Smooth muscle cell (in vitro differentiated cells): ENCODE results near the gene NUP62. TPM values are rescaled to one million over a fixed set of nuclear protein-coding genes. Genes with fewer than 3 reads are reported as not detected.
A peak's percentile ranks its signal among the peaks of the same experiment; 100 is the strongest.

ENCODE experiments used
- DNase-seq: peaks from one replicate; lab custom pipeline; 2025; ENCODE audit not compliant: unreplicated experiment; lab: John Stamatoyannopoulos, UW
- H2AFZ ChIP-seq: fragments of 200-600 bp; sonication (generic); 2 replicates; pipeline ENCODE4 v1.6.0; 2016; ENCODE audit warnings: antibody characterized with exemption, low read depth, mild to moderate bottlenecking
- H3F3A ChIP-seq: fragments of 200-600 bp; sonication (generic); 2 replicates; pipeline ENCODE4 v1.6.0; 2017; ENCODE audit warnings: antibody characterized with exemption, low read depth
- H3K27ac ChIP-seq: fragments of 200-600 bp; sonication (generic); 2 replicates; pipeline ENCODE4 v1.5.1; 2016; ENCODE audit warnings: low read depth, mild to moderate bottlenecking
- H3K27me3 ChIP-seq: fragments of 200-600 bp; sonication (generic); 2 replicates; pipeline ENCODE4 v1.6.1; 2016; ENCODE audit warnings: low read depth, mild to moderate bottlenecking
- H3K36me3 ChIP-seq: fragments of 200-600 bp; sonication (generic); 2 replicates; pipeline ENCODE4 v1.5.1; 2016; ENCODE audit warnings: low read depth
- H3K4me1 ChIP-seq: fragments of 200-600 bp; sonication (generic); 2 replicates; pipeline ENCODE4 v1.5.1; 2016; ENCODE audit warnings: low read depth
- H3K4me2 ChIP-seq: fragments of 200-600 bp; sonication (generic); 2 replicates; pipeline ENCODE4 v1.6.0; 2016; ENCODE audit warnings: mild to moderate bottlenecking
- H3K4me3 ChIP-seq: fragments of 200-600 bp; sonication (generic); 2 replicates; pipeline ENCODE4 v1.5.1; 2016; ENCODE audit warnings: mild to moderate bottlenecking
- H3K79me2 ChIP-seq: fragments of 200-600 bp; sonication (generic); 2 replicates; pipeline ENCODE4 v1.6.0; 2016; ENCODE audit warnings: low read depth, mild to moderate bottlenecking
- H3K9ac ChIP-seq: fragments of 200-600 bp; sonication (generic); 2 replicates; pipeline ENCODE4 v1.6.0; 2016; ENCODE audit warnings: low read depth
- H3K9me3 ChIP-seq: fragments of 200-600 bp; sonication (generic); replicated peaks from 2 replicates; pipeline ENCODE4 v1.5.1; 2016; ENCODE audit warnings: low read depth
- H4K20me1 ChIP-seq: fragments of 200-600 bp; sonication (generic); 2 replicates; pipeline ENCODE4 v1.6.0; 2016; ENCODE audit warnings: low read depth
- CTCF ChIP-seq: fragments of 200-600 bp; sonication (generic); IDR thresholded peaks from 2 replicates; pipeline ENCODE4 v1.5.1; 2017; ENCODE audit warnings: borderline replicate concordance, mild to moderate bottlenecking, antibody characterized with exemption; ENCODE audit not compliant: insufficient read depth, poor library complexity, severe bottlenecking
- WGBS: methylation state at CpG from one replicate; pipeline ENCODE4 v1.1.7; 2016; ENCODE audit warnings: low lambda C conversion rate; 5-methylcytosine and 5-hydroxymethylcytosine counted together
- microRNA-seq: library from miRNA; unstranded; fragments of <30 nt; microRNA quantifications from one replicate; pipeline ENCODE4, GENCODE V29; 2016; ENCODE audit warnings: borderline number of aligned reads
- polyA plus RNA-seq: library from polyadenylated mRNA; unstranded; fragments of >200 nt; fragmentation: Nextera tagmentation; extraction: Ambion mirVana; gene quantifications from 2 replicates; pipeline ENCODE4 v1.2.1, GENCODE V29; 2016
- total RNA-seq: library from RNA; depleted of rRNA; stranded (reverse); fragments of >200 nt; gene quantifications from 2 replicates; pipeline ENCODE4 v1.2.3, GENCODE V29; 2014

Gene NUP62
- total and polyA plus RNA-seq, 2 experiments from 2014 or later = 24.2 to 29.5 TPM

GRCh38 chr19:49857061-49857837 is 72.1 kb downstream of the NUP62 start:
- 92% methylated on average over 26 of the region's 26 CpGs for WGBS
- no peak for TF ChIP-seq CTCF
- peaks cover 10% of the 10 kb centered on the region for H3K4me1 ChIP-seq
- peaks cover 29% of the 10 kb centered on the region for H3K79me2 ChIP-seq
- peaks cover 75% of the 10 kb centered on the region for H4K20me1 ChIP-seq
- no peak overlapping the region for H2AFZ ChIP-seq
- H3K4me2 ChIP-seq = no peak overlapping the region
- peaks cover 33% of the 10 kb centered on the region for H3F3A ChIP-seq
- H3K36me3 ChIP-seq = no peaks in the 10 kb centered on the region
- no peak for DNase-seq
- no peaks in the 10 kb centered on the region for H3K27me3 ChIP-seq
- no peaks in the 10 kb centered on the region for H3K9me3 ChIP-seq
- no peak overlapping the region for H3K9ac ChIP-seq
- H3K4me3 ChIP-seq = no peak overlapping the region
- no peak overlapping the region for H3K27ac ChIP-seq

Small RNA genes lying within 50 kb of the gene (microRNA-seq; reads per million reads assigned to microRNA genes)
- 9.4 reads per million, percentile 11 among the genes with 10 or more reads in this experiment for gene MIR4750

Other genes with a start within 250 kb of the NUP62 start
- gene ADM5, start 239.9 kb downstream of the NUP62 start, total RNA-seq = 1.6 and 3.6 TPM in 2 replicates
- gene ADM5, start 239.9 kb downstream of the NUP62 start, polyA plus RNA-seq = 1.7 and 3.1 TPM in 2 replicates
- gene CPT1C, start 238.4 kb downstream of the NUP62 start, total RNA-seq = 7.6 and 19.7 TPM in 2 replicates
- 20.0 and 21.0 TPM in 2 replicates for gene CPT1C, start 238.4 kb downstream of the NUP62 start, polyA plus RNA-seq
- not detected in 2 replicates for gene TSKS, start 166.2 kb downstream of the NUP62 start, total RNA-seq
- gene TSKS, start 166.2 kb downstream of the NUP62 start, polyA plus RNA-seq = not detected in 2 replicates
- gene AP2A1, start 162.5 kb downstream of the NUP62 start, total RNA-seq = 55.8 and 57.7 TPM in 2 replicates
- 57.8 and 65.2 TPM in 2 replicates for gene AP2A1, start 162.5 kb downstream of the NUP62 start, polyA plus RNA-seq
- gene FUZ, start 116.2 kb downstream of the NUP62 start, total RNA-seq = 6.9 and 16.2 TPM in 2 replicates
- 18.3 and 19.8 TPM in 2 replicates for gene FUZ, start 116.2 kb downstream of the NUP62 start, polyA plus RNA-seq
- 16.9 and 20.4 TPM in 2 replicates for gene MED25, start 111.2 kb downstream of the NUP62 start, total RNA-seq
- 34.1 and 36.4 TPM in 2 replicates for gene MED25, start 111.2 kb downstream of the NUP62 start, polyA plus RNA-seq
- gene PTOV1, start 78.3 kb downstream of the NUP62 start, total RNA-seq = 49.0 and 81.0 TPM in 2 replicates
- gene PTOV1, start 78.3 kb downstream of the NUP62 start, polyA plus RNA-seq = 256 and 266 TPM in 2 replicates
- gene PNKP, start 61.9 kb downstream of the NUP62 start, total RNA-seq = 15.3 and 19.4 TPM in 2 replicates
- 42.4 and 53.6 TPM in 2 replicates for gene PNKP, start 61.9 kb downstream of the NUP62 start, polyA plus RNA-seq
- 10.4 and 15.8 TPM in 2 replicates for gene AKT1S1, start 52.1 kb downstream of the NUP62 start, total RNA-seq
- 60.2 and 72.2 TPM in 2 replicates for gene AKT1S1, start 52.1 kb downstream of the NUP62 start, polyA plus RNA-seq
- 7.1 and 9.2 TPM in 2 replicates for gene TBC1D17, start 51.8 kb downstream of the NUP62 start, total RNA-seq
- 41.8 and 45.7 TPM in 2 replicates for gene TBC1D17, start 51.8 kb downstream of the NUP62 start, polyA plus RNA-seq
- gene IL4I1, start 32.6 kb downstream of the NUP62 start, total RNA-seq = 0.13 TPM in 1 of 2 replicates, not detected in the other
- gene IL4I1, start 32.6 kb downstream of the NUP62 start, polyA plus RNA-seq = 0.54 and 1.3 TPM in 2 replicates
- gene ATF5, start 299 bp downstream of the NUP62 start, total RNA-seq = 4.2 and 5.0 TPM in 2 replicates
- 10.1 and 14.1 TPM in 2 replicates for gene ATF5, start 299 bp downstream of the NUP62 start, polyA plus RNA-seq
- not detected in 2 replicates for gene SIGLEC11, start 31.7 kb upstream of the NUP62 start, total RNA-seq
- gene SIGLEC11, start 31.7 kb upstream of the NUP62 start, polyA plus RNA-seq = not detected in 2 replicates
- 31.3 and 41.4 TPM in 2 replicates for gene VRK3, start 95.9 kb upstream of the NUP62 start, total RNA-seq
- 24.6 and 27.8 TPM in 2 replicates for gene VRK3, start 95.9 kb upstream of the NUP62 start, polyA plus RNA-seq
- 8.1 and 10.1 TPM in 2 replicates for gene ZNF473, start 96.5 kb upstream of the NUP62 start, total RNA-seq
- 4.8 and 7.9 TPM in 2 replicates for gene ZNF473, start 96.5 kb upstream of the NUP62 start, polyA plus RNA-seq
- not detected in 2 replicates for gene IZUMO2, start 233.8 kb upstream of the NUP62 start, total RNA-seq
- not detected in 2 replicates for gene IZUMO2, start 233.8 kb upstream of the NUP62 start, polyA plus RNA-seq